NCI-H524 (cell line): Measurements from ENCODE around the gene ARHGEF28.

Source experiments
- DNase-seq, 2 experiments: peaks; one replicate each; lab custom pipeline; 2025; lab: John Stamatoyannopoulos, UW

The ARHGEF28 gene

DNA sequence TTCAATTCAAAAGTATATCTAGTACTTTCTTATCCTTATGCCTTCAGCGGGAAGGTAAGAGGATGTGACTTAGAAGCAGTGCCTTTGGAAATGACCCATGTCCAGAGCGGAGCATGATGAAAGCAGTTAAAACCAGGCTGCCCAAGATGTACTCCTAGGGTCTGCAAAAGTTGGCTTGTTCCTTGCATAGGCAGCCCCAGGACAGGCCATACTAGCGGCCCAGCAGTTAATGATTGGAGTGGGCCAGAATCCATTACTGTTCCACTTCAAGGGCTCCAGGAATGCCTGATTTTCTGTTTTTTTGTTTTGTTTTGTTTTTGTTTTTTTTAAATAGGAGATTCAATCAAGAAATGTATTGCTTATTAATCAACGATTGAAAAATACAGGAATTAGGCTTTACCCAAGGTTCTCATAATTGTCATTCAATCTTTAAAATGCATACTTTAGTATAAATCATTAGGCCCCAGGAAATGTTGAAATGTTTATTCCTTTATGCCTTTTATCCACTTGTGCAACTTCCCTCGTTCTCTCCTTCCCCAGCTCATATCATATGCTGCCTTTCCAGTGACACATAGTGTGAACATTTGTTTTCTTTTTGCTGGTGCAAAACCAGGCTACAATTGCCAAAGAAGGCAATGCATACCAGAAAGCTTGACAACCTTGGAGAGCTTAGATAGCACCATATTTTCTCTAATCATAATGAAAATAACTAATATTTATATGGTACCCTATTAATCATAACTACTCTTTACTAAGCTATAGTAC lies 190.8 kb downstream of the ARHGEF28 start:
- DNase-seq, result no peak

DNA sequence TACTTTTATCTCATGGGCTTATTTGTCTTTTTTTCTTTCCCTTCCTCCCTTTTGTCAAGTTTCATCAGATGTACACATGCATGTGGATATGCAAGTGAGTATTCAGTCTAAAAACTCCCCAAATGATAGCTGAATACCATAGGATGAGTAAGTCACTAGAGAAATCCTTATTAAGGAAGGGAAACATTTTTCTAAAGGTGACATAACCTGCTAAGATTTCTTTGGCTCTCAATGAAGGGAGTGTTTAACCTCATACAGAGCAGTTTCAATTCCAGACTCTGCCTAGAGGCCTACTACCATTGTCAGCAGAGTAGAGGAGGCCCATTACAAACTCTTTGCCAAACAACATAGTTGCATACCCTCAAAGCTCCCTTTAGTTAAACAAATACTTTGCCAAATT lies 192.4 kb downstream of the ARHGEF28 start:
- no peak for DNase-seq

GRCh38 chr5:73820326-73820725 lies 194.3 kb downstream of the ARHGEF28 start:
- DNase-seq, result no peak

GRCh38 chr5:73821003-73821402 lies 195.0 kb downstream of the ARHGEF28 start:
- DNase-seq, result no peak

DNA sequence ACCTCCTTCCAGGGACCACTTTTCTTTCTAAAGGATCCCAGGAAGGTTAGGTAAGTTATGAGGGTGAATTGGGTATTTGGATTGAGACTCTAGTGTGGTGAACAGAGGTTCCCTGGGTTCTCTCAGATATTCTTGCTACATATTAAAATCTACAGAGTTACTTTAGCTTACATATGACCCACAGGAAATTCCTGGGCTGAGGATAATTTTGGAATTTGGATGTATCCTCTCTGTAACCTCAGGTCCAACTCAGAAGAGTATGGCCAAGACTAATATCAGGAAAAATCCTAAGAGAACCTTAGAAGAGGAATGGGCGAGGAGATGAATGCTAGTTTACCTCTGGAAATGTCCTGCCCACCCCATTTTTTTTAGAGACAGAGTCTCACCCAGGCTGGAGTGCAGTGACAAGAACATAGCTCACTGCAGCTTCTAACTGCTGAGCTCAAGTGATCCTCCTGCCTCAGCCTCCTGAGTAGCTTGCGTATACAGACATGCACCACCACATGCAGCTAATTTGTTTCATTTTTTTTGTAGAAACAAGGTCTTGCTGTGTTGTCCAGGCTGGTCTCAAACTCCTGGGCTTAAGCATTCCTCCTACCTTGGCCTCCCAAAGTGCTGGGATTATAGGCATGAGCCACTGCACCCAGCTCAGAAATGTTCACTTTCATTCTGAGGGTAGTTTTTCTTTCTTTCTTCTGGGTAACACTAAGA lies 196.4 kb downstream of the ARHGEF28 start:
- no peak for DNase-seq

GRCh38 chr5:73822989-73823339 lies 197.0 kb downstream of the ARHGEF28 start:
- DNase-seq, result no peak

GRCh38 chr5:73823508-73823925 lies 197.5 kb downstream of the ARHGEF28 start:
- no peak for DNase-seq

- no peak for DNase-seq
These were observed 199.2 kb downstream of the ARHGEF28 start for GRCh38 chr5:73825199-73825598.

DNA sequence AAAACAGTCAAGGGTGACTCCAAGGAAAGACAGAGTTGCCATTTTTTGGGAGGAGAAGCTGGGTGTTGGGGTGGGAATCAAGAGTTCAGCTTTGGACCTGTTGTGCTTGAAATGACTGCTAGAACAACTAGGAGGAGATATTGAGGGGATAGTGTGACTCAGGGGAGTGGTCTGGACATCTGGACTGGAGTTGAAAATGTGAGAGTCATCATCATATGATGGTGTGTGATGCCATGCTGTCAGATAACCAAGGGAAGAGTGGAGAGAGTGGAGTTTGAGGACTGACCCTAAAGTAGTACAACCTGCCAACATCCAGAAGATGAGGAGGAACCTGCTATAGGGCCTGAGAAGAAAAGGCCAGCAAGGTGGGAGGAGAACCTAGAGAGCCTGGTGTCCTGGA lies 199.7 kb downstream of the ARHGEF28 start:
- DNase-seq, result no peak

DNA sequence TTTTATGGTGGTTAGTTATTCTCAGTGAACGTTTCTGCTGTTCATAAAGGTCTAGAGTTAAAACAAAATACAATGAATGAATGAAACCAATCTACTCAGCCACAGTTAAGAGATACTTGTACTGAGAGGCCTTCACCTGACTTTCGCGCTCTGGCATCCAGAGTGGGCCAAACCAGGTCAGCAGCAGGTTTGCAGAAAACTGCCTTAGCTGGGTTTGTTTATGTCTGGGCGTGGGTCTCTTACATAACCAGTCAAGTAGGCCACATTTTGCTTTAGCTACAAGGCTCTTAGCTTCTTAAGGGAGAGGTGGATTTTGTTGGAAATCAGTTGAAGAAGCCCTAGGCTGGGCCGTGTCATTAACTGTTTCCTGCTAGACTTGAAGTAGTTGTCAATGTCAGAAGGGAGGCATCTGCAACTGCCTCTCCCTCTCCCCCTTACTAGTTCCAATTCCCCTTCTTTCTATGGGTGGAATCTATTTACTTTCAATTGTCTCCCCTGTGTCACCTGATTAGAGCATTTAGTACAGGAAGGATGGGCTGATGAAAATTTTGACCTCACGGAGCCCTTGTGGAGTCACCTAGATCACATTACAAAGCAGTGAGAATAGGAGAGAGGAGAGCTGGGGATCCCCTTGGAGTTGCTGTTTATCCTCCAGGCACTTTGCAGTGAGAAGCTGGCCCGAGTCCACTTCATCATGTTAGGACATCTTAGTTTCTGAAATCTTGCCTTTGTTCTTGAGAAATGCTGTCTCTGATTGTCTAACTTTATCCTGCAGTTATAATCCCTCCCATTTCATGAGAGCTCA lies 200.5 kb downstream of the ARHGEF28 start:
- no peak for DNase-seq

DNA sequence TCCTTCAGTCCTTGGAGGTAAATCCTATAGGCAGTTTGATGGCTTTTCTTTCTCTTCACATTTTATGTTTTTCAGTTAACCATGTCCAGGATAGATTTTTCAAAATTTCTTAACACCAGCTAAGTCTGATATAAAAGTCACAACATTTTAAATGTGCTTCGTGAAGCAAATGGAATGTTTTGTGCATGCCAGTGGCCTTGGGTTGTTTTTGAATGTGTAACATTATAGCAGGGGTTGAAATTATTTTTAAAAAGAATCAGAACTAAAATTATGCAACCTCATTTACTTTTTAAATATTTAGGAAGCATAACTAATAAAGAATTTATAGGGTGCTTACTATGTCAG lies 201.1 kb downstream of the ARHGEF28 start:
- DNase-seq, result no peak

GRCh38 chr5:73828465-73828864 lies 202.5 kb downstream of the ARHGEF28 start:
- DNase-seq, result no peak

DNA sequence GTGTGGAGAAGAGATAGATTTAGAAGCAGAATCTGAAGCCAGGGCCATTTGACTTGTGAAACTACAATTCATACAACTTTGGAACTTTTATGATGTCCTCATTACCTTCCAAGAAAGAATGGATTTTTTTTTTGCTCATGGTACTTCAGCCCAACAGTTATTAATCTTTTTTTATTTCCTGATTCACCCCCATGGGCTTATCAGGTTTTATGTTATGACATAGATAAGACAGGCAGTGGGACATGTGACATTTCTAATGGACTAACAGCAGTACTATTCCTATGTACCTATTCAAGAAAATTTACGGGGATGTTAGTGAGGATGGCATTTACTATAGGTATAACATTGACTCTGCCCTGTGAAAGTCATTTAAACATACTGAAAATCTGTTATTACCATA lies 204.7 kb downstream of the ARHGEF28 start:
- no peak for DNase-seq

- no peak for DNase-seq
These were observed 205.1 kb downstream of the ARHGEF28 start for GRCh38 chr5:73831066-73831465.

DNA sequence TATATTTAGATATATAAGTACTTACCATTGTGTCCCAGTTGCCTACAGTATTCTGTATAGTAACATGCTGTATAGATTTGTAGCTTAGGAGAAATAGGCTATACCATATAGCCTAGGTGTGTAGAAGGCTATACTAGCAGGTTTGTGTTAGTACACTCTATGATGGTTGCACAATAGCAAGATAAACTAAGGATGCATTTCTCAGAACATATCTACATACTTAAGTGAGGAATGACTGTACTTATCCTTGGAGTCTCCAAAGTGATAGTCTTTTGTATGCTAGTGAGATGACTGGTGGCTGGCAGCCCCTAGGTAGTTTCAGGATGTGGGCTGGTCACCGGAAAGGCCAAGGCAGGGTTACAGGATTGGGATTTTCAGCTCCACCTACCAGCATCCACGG lies 208.7 kb downstream of the ARHGEF28 start:
- DNase-seq, result no peak

- no peak for DNase-seq
These were observed 209.7 kb downstream of the ARHGEF28 start for GRCh38 chr5:73835726-73836125.

GRCh38 chr5:73836607-73837006 lies 210.6 kb downstream of the ARHGEF28 start:
- DNase-seq, result no peak

DNA sequence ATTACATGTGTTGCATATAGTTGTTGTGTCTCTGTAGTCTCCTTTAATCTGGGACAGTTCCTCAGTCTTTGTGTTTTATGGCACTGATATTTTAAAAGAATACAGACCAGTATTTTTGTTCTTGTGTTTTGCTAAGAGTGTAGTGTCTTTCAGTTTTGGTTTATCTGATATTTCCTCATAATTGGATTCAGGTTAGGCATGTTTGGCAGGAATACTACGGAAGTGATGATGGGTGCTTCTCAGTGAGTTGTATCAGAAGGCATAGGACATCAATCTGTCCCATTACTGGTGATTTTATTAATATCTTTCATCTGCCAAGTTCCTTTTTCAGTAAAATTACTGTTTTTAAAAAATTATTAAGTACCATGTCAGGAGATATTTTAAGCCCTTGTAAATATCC lies 212.9 kb downstream of the ARHGEF28 start:
- DNase-seq, result no peak

DNA sequence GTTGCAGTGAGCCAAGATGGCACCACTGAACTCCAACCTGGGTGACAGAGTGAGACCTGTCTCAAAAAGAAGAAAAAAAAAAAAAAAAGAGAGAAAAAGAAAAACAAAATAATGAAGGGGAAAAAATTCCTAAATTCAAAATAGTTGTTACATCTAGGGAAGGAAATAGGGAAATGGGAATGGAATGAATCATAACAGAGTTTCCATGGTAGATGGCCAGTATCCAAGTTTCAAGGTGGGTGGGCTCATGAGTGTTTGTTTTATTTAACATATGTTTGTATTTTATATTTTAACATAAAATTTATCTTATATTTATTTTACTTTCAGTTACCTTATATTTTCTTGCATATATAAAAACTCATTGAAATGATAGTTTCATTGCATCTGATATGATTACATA lies 215.6 kb downstream of the ARHGEF28 start:
- DNase-seq, result no peak

GRCh38 chr5:73844165-73844564 lies 218.2 kb downstream of the ARHGEF28 start:
- DNase-seq, result no peak

DNA sequence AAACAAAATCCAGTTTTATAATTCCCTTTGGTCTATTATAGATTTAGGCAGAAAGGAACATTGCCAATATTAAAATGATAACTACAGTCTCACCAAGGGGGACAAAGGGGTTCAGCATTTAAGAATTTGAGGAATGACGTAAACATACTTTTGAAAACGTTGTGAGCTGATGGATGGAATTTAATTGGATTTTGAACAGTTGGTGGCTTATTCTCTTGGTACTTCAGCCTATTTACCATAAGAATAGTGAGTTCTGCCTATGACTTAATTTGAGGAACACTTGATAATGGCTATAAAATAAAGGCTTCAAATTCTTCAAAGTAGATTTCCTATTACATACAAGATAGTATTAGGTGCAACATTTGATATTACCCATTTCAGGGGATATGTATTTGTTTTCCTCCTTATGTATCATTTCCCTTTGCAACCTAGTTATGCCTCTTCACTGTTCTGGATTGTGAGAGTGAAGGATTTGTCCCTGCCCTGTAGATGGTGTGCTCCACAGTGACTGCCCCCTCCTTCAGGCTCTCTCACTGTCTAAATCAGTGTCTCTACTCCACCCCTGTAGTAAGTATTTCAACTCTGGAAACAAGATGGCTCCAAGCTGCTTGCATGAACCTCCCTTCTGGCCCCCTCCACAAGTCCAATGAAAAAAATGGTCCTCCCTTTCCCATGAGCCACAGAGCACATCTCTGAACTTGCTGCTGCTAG lies 225.6 kb downstream of the ARHGEF28 start:
- DNase-seq, result no peak

DNA sequence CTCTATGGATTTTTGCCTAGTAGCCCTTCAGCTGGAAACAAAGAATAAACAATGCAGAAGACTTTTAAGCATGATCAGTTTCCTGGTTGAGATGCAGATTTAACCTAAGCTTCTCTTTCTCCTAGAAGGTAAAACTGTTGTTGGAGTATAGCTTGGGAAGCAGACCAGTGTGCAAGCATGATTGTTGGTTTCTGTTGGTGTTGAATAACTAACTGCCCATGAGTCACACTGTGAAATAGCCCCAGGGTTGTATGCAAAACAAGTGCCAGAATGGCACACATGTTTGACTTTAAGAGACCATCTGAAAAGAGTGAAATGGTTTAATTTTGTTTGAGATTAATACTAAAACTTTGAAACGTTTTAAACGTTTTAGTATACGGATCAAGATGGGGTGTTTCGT lies 227.1 kb downstream of the ARHGEF28 start:
- DNase-seq, result no peak
